ENCODE measurements around the gene RFX7. TPM values are rescaled to one million over a fixed set of nuclear protein-coding genes. Genes with fewer than 3 reads are reported as not detected.

The RFX7 gene
- total RNA-seq, 1 donor from 2014 or later: 39.2 TPM

DNA sequence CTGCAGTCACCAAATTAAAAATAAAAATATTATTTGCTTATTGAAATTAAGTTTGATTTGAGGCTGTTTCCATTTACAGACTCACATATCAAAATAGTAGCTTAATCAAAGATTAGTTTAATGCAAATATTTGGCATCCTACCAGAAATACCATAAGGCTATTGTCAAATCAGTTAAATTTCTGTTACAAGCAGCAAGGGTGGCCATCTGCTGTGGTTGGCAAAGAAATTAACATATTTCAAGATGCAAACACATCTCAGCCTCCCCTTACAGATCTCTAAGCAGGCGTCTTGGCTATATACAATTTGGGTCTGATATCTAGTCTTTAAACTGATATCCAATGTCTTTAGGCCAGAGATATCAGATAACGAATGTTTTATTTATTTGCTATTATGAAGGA is 167.0 kb downstream of the RFX7 start:
- DNase-seq (ENCODE audit: extremely low spot score, unreplicated experiment): no peak
- H3K27me3 Mint-ChIP-seq: no peaks in the 10 kb centered on the region
- H3K36me3 Mint-ChIP-seq: peaks cover 3% of the 10 kb centered on the region
- TF ChIP-seq CTCF (conservative IDR thresholded peaks at IDR 0.05): no peak
- H3K27ac Mint-ChIP-seq: no peak overlapping the region
- H3K4me1 Mint-ChIP-seq (ENCODE audit: unreplicated experiment): no peaks in the 10 kb centered on the region
- no peaks in the 10 kb centered on the region for H3K9me3 Mint-ChIP-seq
- no peak overlapping the region for H3K4me3 Mint-ChIP-seq

DNA sequence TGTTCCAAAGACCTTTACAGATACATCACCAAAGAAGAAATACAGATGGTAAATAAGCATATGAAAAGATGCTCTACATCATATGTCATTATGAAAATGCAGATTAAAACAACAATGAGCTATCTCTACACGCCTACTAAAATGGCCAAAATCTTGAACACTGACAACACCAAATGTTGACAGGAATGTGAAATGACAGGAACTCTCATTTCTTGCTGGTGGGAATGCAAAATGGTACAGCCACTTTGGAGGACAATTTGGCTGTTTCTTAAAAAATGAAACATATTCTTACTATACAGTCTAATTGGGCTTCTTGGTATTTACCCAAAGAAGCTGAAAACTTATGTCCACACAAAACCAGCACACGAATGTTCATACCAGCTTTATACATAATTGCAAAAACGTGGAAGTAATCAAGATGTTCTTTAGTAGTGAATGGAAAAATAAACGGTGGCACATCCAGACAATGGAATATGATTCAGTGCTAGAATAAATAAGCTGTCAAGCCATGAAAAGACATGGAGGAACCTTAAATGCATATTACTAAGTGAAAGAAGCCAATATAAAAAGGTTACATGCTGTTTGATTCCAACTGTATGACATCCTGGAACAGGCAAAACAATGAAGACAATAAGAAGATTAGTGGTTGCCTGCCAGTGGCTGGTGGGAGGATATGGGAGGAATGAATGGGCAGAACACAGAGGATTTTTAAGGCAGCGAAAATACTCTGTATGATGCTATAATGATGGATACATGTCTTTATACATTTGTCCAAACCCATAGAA is 169.0 kb downstream of the RFX7 start:
- TF ChIP-seq CTCF (conservative IDR thresholded peaks at IDR 0.05): no peak
- H3K27ac Mint-ChIP-seq: no peak overlapping the region
- no peak for DNase-seq (ENCODE audit: extremely low spot score, unreplicated experiment)
- H3K4me1 Mint-ChIP-seq (ENCODE audit: unreplicated experiment): no peaks in the 10 kb centered on the region
- H3K27me3 Mint-ChIP-seq: no peaks in the 10 kb centered on the region
- peaks cover 3% of the 10 kb centered on the region for H3K36me3 Mint-ChIP-seq
- H3K9me3 Mint-ChIP-seq: no peaks in the 10 kb centered on the region
- H3K4me3 Mint-ChIP-seq: no peak overlapping the region

GRCh38 chr15:56064152-56064551 is 179.5 kb downstream of the RFX7 start:
- no peak overlapping the region for H3K4me3 Mint-ChIP-seq
- no peak overlapping the region for H3K27ac Mint-ChIP-seq
- H3K9me3 Mint-ChIP-seq: peaks cover 10% of the 10 kb centered on the region
- no peaks in the 10 kb centered on the region for H3K36me3 Mint-ChIP-seq
- TF ChIP-seq CTCF (conservative IDR thresholded peaks at IDR 0.05): no peak
- H3K4me1 Mint-ChIP-seq (ENCODE audit: unreplicated experiment): peaks cover 6% of the 10 kb centered on the region
- no peaks in the 10 kb centered on the region for H3K27me3 Mint-ChIP-seq
- DNase-seq (ENCODE audit: extremely low spot score, unreplicated experiment): no peak

- no peak for TF ChIP-seq CTCF (conservative IDR thresholded peaks at IDR 0.05)
- Mint-ChIP-seq H3K4me3 (no peak overlapping the region), H3K27ac (peak overlapping the region; percentile 61), H3K4me1 (ENCODE audit: unreplicated experiment) (peaks cover 8% of the 10 kb centered on the region), H3K36me3 (no peaks in the 10 kb centered on the region), H3K9me3 (peaks cover 10% of the 10 kb centered on the region), H3K27me3 (no peaks in the 10 kb centered on the region)
- DNase-seq (ENCODE audit: extremely low spot score, unreplicated experiment): no peak
Observed at GRCh38 chr15:56059716-56060115, 184.0 kb downstream of the RFX7 start.

DNA sequence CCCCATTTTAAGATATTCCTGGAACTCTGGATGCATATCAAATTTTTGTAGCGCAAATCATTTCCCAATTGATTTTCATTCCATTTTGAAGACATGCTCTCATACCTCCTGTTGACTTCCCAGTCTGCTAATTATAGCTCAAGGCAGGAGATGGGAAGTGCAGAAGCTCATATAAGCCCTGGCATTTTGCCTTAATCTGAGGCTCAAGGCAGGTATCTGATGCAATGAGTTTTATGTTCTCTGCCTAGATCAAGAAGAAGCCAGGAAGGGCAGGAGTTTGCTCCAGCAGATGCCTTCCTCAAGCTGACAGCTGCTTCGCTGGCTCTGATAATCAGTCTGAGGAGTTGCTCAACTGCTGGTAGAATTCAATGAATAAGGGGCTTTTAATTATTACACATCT is 184.7 kb downstream of the RFX7 start:
- Mint-ChIP-seq H3K9me3 (peaks cover 10% of the 10 kb centered on the region), H3K36me3 (no peaks in the 10 kb centered on the region), H3K4me3 (no peak overlapping the region), H3K27me3 (no peaks in the 10 kb centered on the region), H3K27ac (no peak overlapping the region), H3K4me1 (ENCODE audit: unreplicated experiment) (peaks cover 8% of the 10 kb centered on the region)
- no peak for TF ChIP-seq CTCF (conservative IDR thresholded peaks at IDR 0.05)
- DNase-seq (ENCODE audit: extremely low spot score, unreplicated experiment): no peak

Measured in type B pancreatic cell (in vitro differentiated cells).